ENCODE data around the gene FAM98B.
"Not testable (repeated sequence)": the region's sequence is repeated elsewhere in the genome, so short reads cannot be mapped to it uniquely, and the experiment has no call there.

FAM98B gene

GRCh38 chr15:38453971-38454695 is at the start of gene FAM98B:
TSS of gene FAM98B (plus strand) at chr15:38454127. CDS start at chr15:38454162, 35 bp downstream.
- DNase-seq = peak; percentile 78

GRCh38 chr15:38406436-38406835 is 47.5 kb upstream of the FAM98B start:
- no peak for DNase-seq

GRCh38 chr15:38408576-38408975 is 45.4 kb upstream of the FAM98B start:
- no peak for DNase-seq

- no peak for DNase-seq
These were observed 42.0 kb upstream of the FAM98B start for GRCh38 chr15:38411902-38412301.

GRCh38 chr15:38412466-38412865 is 41.5 kb upstream of the FAM98B start:
- no peak for DNase-seq

GRCh38 chr15:38414357-38414756 is 39.6 kb upstream of the FAM98B start:
- peak; percentile 46 for DNase-seq

GRCh38 chr15:38421069-38421690 is 32.7 kb upstream of the FAM98B start:
- DNase-seq = no peak

- no peak for DNase-seq
These were observed 29.8 kb upstream of the FAM98B start for GRCh38 chr15:38424101-38424552.

GRCh38 chr15:38425269-38425668 is 28.7 kb upstream of the FAM98B start:
- DNase-seq = no peak

- DNase-seq = no peak
These were observed 26.5 kb upstream of the FAM98B start for GRCh38 chr15:38427380-38427779.

- no peak for DNase-seq
These were observed 23.7 kb upstream of the FAM98B start for GRCh38 chr15:38430106-38430760.

- DNase-seq = no peak
These were observed 16.9 kb upstream of the FAM98B start for GRCh38 chr15:38436993-38437392.

- not testable (repeated sequence) for DNase-seq
These were observed 16.3 kb upstream of the FAM98B start for GRCh38 chr15:38437603-38438002.

- DNase-seq = peak; percentile 92
These were observed 15.6 kb upstream of the FAM98B start for GRCh38 chr15:38438031-38438986.

- peak; percentile 82 for DNase-seq
These were observed 13.4 kb upstream of the FAM98B start for GRCh38 chr15:38440353-38441129.

GRCh38 chr15:38441130-38441519 is 12.8 kb upstream of the FAM98B start:
- no peak for DNase-seq

- DNase-seq = no peak
These were observed 766 bp downstream of the FAM98B start for GRCh38 chr15:38454696-38455090.

GRCh38 chr15:38455092-38455491 is 1.2 kb downstream of the FAM98B start:
- no peak for DNase-seq

- DNase-seq = no peak
These were observed 4.7 kb downstream of the FAM98B start for GRCh38 chr15:38458646-38459045.

- DNase-seq = no peak
These were observed 5.6 kb downstream of the FAM98B start for GRCh38 chr15:38459480-38459879.

- no peak for DNase-seq
These were observed 6.6 kb downstream of the FAM98B start for GRCh38 chr15:38460543-38460942.
